Peyer's patch (tissue), 4 donors: ENCODE results near the gene ZC3H10.

ENCODE experiments used
- CTCF ChIP-seq, 6 experiments: fragments of 450-650 bp in 4 of 6; fragments of 200-600 bp in 2 of 6; sonication (generic) in 1 of 6; IDR thresholded peaks; one replicate each; pipeline ENCODE4 v1.5.1; 2017 to 2019; ENCODE audit warnings: antibody characterized with exemption in 6 of 6, mild to moderate bottlenecking in 3 of 6, moderate library complexity in 1 of 6
- POLR2A ChIP-seq, 2 donors: fragments of 450-650 bp; IDR thresholded peaks; one replicate each; pipeline ENCODE4 v1.5.1; 2017; ENCODE audit warnings: antibody characterized with exemption in 2 of 2, mild to moderate bottlenecking in 2 of 2, moderate library complexity in 2 of 2

- peak in 1 of 2 donors; percentile 38 for TF ChIP-seq POLR2A (IDR thresholded peaks at IDR 0.05)
- no peak for TF ChIP-seq CTCF (IDR thresholded peaks at IDR 0.05)
Observed at GRCh38 chr12:56129206-56129941, 11.3 kb downstream of the ZC3H10 start.
